Neutrophil (primary cell): ENCODE data around the gene AIPL1.
A peak's percentile ranks its signal among the peaks of the same experiment; 100 is the strongest.

Experiments used
- H3K27ac ChIP-seq: fragments of 200-600 bp; sonication (generic); 2 replicates; pipeline ENCODE4 v1.5.1; 2016; ENCODE audit warnings: mild to moderate bottlenecking, moderate library complexity
- H3K27me3 ChIP-seq: fragments of 200-600 bp; sonication (generic); 2 replicates; pipeline ENCODE4 v1.6.0; 2016; ENCODE audit warnings: mild to moderate bottlenecking
- H3K36me3 ChIP-seq: fragments of 200-600 bp; sonication (generic); 2 replicates; pipeline ENCODE4 v1.5.1; 2017
- H3K4me1 ChIP-seq, 2 experiments: fragments of 200-600 bp in 1 of 2; sonication (generic) in 1 of 2; 1 replicate in 1 of 2; 2 replicates in 1 of 2; pipeline versions ENCODE4 v1.5.1 to v1.6.1; 2013 to 2016; ENCODE audit warnings: low read depth in 1 of 2, low read length in 1 of 2, mild to moderate bottlenecking in 1 of 2, moderate library complexity in 1 of 2; ENCODE audit not compliant: control insufficient read depth in 1 of 2, insufficient read depth in 1 of 2
- H3K4me3 ChIP-seq, 2 experiments: fragments of 200-600 bp in 1 of 2; sonication (generic) in 1 of 2; 1 replicate in 1 of 2; 2 replicates in 1 of 2; pipeline ENCODE4 v1.5.1; 2013 to 2016; ENCODE audit warnings: low read depth in 1 of 2, low read length in 1 of 2, mild to moderate bottlenecking in 1 of 2, moderate library complexity in 1 of 2
- H3K9me3 ChIP-seq: fragments of 200-600 bp; sonication (generic); 2 replicates; pipeline ENCODE4 v1.5.1; 2016
- CTCF ChIP-seq: fragments of 200-600 bp; sonication (generic); IDR thresholded peaks from 2 replicates; pipeline ENCODE4 v1.5.1; 2016; ENCODE audit warnings: antibody characterized with exemption

AIPL1 gene

GRCh38 chr17:6449307-6449706 is 14.4 kb upstream of the AIPL1 start:
- H3K9me3 ChIP-seq: no peaks in the 10 kb centered on the region
- peaks cover 6% of the 10 kb centered on the region for H3K36me3 ChIP-seq
- H3K4me1 ChIP-seq: peaks cover 6 to 9% of the 10 kb centered on the region in 2 experiments
- peaks cover 51% of the 10 kb centered on the region for H3K27me3 ChIP-seq
- H3K4me3 ChIP-seq: no peak overlapping the region
- H3K27ac ChIP-seq: no peak overlapping the region
- TF ChIP-seq CTCF: no peak

GRCh38 chr17:6448473-6448872 is 13.6 kb upstream of the AIPL1 start:
- no peak for TF ChIP-seq CTCF
- no peaks in the 10 kb centered on the region for H3K9me3 ChIP-seq
- H3K36me3 ChIP-seq: peaks cover 6% of the 10 kb centered on the region
- H3K4me1 ChIP-seq: peaks cover 11 to 15% of the 10 kb centered on the region in 2 experiments
- no peak overlapping the region for H3K27ac ChIP-seq
- no peak overlapping the region for H3K4me3 ChIP-seq
- H3K27me3 ChIP-seq: peaks cover 51% of the 10 kb centered on the region

GRCh38 chr17:6446516-6447100 is 11.7 kb upstream of the AIPL1 start:
- H3K27me3 ChIP-seq: peaks cover 50% of the 10 kb centered on the region
- H3K36me3 ChIP-seq: peaks cover 6% of the 10 kb centered on the region
- H3K4me3 ChIP-seq: no peak overlapping the region
- TF ChIP-seq CTCF: no peak
- no peak overlapping the region for H3K27ac ChIP-seq
- H3K4me1 ChIP-seq: peaks cover 16 to 19% of the 10 kb centered on the region in 2 experiments
- no peaks in the 10 kb centered on the region for H3K9me3 ChIP-seq

GRCh38 chr17:6444571-6445335 is 9.8 kb upstream of the AIPL1 start:
- TF ChIP-seq CTCF: no peak
- Histone ChIP-seq H3K4me3 (peak overlapping the region; percentile 72 to 76), H3K27me3 (peaks cover 54% of the 10 kb centered on the region), H3K36me3 (peaks cover 6% of the 10 kb centered on the region), H3K4me1 (peaks cover 16 to 19% of the 10 kb centered on the region in 2 experiments), H3K27ac (no peak overlapping the region), H3K9me3 (no peaks in the 10 kb centered on the region)

GRCh38 chr17:6443692-6444570 is 9.0 kb upstream of the AIPL1 start, which contains the start of gene PIMREG:
Gene PIMREG, plus strand, starts transcription at chr17:6444455. Its CDS starts 656 bp downstream, at chr17:6445111.
- peaks cover 16 to 19% of the 10 kb centered on the region in 2 experiments for H3K4me1 ChIP-seq
- H3K36me3 ChIP-seq: peaks cover 6% of the 10 kb centered on the region
- H3K27ac ChIP-seq: peak within 1 kb of the TSS; percentile 30
- H3K4me3 ChIP-seq: peak within 1 kb of the TSS; percentile 72 to 76
- no peak for TF ChIP-seq CTCF
- H3K9me3 ChIP-seq: no peaks in the 10 kb centered on the region
- H3K27me3 ChIP-seq: peaks cover 61% of the 10 kb centered on the region
